Cerebellar cortex (tissue), 1 donor: ENCODE measurements around the gene SI.
"Not testable (repeated sequence)": the region's sequence is repeated elsewhere in the genome, so short reads cannot be mapped to it uniquely, and the experiment has no call there.

Experiments used
- DNase-seq: peaks from one replicate; pipeline ENCODE4 v3.0.0-alpha.2; 2015; ENCODE audit warnings: low spot score

SI gene

GRCh38 chr3:165078293-165078692 lies at the start of gene SI:
TSS of gene SI (minus strand) at chr3:165078496. CDS start at chr3:165076012, 2,484 bp downstream.
- DNase-seq: no peak

GRCh38 chr3:165125836-165126235 lies 47.5 kb upstream of the SI start:
- no peak for DNase-seq

DNA sequence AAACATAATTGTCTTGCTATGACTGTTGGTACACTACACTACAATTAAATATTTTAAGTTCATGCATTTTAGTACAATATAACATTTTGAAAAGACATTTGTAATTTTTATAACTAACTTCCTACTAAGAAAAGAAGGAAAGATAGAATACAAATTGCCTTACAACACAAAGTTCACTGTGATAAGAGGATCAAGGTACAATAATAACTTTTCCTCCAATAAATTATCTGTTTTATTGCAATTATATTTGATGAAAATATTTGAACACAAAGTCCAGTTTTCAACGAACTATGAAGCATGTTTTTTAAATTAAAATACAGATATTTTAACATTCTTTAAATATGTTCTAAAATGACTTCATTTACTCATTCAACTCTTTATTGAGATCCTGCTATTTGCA lies 33.1 kb upstream of the SI start:
- no peak for DNase-seq

DNA sequence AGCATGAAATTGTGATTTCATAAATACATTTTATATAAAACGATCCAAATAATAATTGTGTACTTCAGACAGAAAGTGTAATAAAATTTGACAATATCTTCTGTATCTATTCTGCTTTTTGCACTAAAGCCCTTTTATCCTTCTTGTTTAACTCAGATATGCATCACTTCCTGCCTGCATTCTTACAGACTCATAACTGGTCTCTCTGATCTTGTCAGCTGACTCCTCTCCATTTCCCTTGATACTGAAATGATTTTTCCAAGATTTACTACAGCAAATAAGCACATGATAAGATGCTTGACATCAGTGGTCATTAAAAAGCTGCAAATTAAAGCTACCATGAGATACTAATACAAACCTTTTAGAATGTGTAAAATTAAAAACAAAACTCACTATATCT lies 25.3 kb upstream of the SI start:
- no peak for DNase-seq

DNA sequence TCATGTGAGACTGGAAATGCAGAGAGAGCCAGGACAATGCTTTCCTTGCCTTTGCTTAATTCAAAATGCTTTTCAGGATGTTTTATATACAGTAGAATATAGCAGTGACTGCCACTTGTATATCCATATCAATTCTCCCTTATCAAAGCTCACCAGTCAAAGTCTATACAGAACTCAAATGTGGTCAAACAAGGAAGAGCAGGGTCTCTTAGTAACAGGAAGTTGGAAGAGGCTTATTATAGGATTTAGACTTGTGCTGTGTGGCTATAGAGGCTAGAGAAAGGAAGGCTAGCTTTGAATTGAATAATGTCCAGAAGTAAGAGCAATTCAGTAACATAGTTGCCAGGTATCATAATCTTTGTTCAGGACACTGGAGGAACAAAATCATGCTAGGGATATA lies 4.4 kb upstream of the SI start:
- DNase-seq: no peak

DNA sequence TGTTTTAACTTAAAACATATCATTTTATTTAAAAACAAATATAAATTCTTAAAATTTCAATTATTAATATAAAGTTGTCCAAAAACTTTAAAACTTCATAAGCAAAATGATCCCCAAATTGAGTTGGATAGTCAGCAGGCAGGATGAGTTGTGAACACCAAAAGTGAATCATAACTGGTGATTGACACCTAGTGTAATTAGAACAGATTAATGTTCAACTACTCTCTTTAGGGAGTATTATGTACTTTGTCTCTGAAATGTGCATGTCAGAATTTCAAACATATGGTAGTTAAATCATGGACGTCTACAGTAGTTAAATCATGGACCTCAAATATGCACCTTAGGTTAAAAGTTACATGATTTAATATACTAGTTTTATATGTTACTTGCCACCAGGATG lies 2.9 kb upstream of the SI start:
- DNase-seq: no peak

GRCh38 chr3:165075695-165076094 lies 2.6 kb downstream of the SI start:
- no peak for DNase-seq

DNA sequence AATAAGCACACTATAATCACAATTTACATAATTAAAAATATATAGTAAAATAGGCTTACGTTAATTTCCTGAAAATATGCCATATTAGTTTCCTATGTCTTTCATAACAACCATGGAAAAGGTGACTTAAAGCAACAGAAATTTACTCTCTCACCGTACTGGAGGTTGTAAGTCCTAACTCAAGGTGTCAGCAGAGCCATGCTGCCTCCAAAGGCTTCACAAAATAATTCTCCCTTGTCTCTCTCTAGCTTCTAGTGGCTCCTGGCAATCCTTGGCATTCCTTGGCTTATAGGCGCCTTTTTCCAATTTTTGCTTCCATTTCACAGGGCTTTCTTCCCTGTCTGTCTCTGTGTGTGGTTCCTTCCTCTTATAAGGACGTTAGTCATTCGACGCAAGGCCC lies 7.6 kb downstream of the SI start:
- no peak for DNase-seq

DNA sequence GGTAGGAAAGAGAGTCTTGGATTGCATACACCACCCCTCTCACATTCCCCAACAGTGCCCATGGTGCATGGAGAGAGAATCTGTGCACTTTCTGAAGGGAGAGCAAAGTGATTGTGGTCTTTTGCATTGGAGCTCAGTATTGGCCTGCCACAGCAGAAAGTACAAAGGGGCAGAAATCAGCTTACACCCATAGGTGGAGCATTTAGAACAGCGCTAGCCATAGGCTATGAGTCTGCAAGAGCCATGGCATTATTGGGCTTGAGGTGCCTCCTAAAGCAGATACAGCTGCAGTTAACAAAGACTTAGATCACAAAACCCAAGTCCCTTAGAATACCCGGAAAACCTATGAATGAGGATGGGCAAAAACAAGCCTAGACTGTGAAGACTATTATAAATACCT lies 21.8 kb downstream of the SI start:
- no peak for DNase-seq

DNA sequence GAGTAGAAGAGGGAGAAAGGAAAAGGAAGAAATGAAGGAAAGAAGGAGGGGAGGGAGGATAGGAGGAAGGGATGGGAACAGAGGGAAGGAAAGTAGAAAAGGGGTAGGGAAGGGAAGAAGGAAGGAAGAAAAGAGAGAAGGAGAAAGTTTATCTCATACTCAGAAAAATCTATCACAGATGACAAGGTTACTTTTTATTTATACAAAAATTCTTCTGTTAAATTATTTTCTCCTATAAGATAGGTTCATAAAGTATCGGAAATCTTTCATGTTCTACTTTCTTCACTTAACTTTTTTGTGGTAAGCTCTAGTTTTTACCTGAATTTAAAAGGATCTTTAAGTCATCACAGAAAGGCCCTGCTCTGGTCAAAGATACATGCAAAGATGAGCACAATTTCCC lies 38.1 kb downstream of the SI start:
- DNase-seq: no peak

DNA sequence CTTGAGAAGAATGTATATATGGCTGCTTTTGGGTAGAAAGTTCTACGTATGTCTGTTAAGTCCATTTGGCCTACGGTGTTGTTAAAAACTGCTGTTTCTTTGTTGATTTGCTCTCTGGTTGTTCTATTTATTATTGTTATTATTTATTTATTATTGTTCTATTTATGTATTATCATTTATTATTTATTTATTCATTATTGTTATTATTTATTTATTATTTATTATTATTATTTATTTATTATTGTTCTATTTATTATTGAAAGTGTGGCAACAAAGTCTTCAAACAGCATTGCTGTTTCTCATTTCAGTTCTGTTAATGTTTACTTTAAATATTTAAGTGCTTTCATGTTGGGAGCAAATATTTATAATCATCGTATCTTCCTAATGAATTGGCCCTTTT lies 66.7 kb downstream of the SI start:
- no peak for DNase-seq

GRCh38 chr3:164984947-164985346 lies 93.3 kb downstream of the SI start:
- no peak for DNase-seq

DNA sequence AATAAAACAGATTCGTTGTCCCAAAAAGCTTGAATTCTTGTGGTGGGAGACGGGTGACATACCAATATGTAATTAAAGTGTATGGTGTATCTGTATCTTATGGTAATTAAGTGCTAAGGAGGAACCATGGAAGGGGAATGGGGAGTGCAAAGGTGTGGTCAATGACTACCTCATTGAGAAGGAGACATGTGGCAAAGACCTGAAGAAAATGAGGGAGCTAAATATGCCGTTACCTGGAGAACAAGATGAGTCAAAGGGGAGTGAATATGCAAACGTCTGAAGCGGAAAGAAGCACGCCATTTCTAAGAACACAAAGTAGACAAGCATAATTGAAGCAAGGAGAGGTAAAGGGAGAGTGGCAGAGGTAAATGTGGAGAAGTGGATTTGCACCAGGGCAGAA lies 115.7 kb downstream of the SI start:
- DNase-seq: no peak

DNA sequence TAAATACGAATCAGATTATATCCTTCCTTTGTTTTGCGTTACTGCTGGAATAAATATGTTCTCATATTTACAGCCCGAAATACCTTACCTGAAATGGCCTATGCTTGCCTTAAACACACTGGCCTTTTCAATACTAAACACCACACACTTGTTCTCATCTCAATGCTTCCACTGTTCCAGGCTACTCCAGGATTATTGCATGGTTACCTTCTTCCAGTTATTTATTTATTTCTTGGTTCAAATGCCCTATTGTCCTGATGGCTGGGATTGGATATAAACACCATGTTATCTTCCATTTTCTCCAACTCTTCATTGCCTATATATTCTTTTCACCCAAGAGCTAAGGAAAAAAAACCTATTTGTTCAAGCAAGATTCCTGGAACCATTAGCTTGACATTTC lies 125.3 kb downstream of the SI start:
- DNase-seq: no peak

GRCh38 chr3:164951403-164951802 lies 126.9 kb downstream of the SI start:
- DNase-seq: not testable (repeated sequence)

GRCh38 chr3:164940745-164941144 lies 137.6 kb downstream of the SI start:
- no peak for DNase-seq

GRCh38 chr3:164929642-164930041 lies 148.7 kb downstream of the SI start:
- DNase-seq: no peak
